GM12872 (cell line): ENCODE data around the gene COPG2.

Experiments
- TF ChIP-seq, protein P1 (sequence below): IDR thresholded peaks from 3 replicates; pipeline ENCODE4 v1.5.1; 2011; ENCODE audit warnings: low read depth, mild to moderate bottlenecking, low read length, moderate library complexity; ENCODE audit not compliant: insufficient read depth

The COPG2 gene

DNA sequence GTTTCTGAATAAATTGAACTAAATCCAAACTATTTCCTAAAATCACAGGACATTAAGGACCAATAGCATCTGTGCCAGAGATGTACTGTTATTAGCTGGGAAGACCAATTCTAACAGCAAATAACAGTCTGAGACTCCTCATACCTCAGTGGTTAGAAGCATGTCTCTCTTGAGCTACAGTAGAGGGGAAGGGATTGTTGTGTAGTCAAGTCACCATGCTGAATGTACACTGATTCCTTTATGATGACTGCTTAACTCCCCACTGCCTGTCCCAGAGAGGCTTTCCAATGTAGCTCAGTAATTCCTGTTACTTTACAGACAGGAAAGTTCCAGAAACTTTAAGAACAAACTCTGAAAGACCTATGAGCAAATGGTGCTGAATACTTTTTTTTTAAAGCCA, 162.8 kb downstream of the COPG2 start:
- TF ChIP-seq, protein P1, sequence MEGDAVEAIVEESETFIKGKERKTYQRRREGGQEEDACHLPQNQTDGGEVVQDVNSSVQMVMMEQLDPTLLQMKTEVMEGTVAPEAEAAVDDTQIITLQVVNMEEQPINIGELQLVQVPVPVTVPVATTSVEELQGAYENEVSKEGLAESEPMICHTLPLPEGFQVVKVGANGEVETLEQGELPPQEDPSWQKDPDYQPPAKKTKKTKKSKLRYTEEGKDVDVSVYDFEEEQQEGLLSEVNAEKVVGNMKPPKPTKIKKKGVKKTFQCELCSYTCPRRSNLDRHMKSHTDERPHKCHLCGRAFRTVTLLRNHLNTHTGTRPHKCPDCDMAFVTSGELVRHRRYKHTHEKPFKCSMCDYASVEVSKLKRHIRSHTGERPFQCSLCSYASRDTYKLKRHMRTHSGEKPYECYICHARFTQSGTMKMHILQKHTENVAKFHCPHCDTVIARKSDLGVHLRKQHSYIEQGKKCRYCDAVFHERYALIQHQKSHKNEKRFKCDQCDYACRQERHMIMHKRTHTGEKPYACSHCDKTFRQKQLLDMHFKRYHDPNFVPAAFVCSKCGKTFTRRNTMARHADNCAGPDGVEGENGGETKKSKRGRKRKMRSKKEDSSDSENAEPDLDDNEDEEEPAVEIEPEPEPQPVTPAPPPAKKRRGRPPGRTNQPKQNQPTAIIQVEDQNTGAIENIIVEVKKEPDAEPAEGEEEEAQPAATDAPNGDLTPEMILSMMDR = no peak

- TF ChIP-seq, protein P1 = no peak
These were observed 167.6 kb downstream of the COPG2 start for GRCh38 chr7:130500910-130501309.

DNA sequence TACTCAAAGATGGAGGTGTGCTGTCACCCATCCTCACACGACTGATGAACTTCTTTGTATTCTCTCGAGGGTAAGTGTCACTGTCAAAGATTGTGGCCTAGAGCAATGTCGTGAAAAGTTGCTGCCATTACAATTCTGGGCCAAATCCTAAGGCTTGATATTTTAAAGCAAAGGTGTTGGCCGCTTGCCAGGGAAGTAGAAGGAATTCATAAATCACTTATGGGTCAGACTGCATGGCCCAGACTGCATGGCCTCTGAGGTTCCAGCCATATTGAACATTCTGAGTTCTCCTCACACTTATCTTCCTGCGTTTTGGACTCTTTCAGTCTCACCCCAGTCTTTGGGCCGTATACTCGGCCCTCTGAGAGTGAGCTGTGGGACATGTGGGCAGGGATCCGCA, 168.1 kb downstream of the COPG2 start:
- TF ChIP-seq, protein P1 = no peak

DNA sequence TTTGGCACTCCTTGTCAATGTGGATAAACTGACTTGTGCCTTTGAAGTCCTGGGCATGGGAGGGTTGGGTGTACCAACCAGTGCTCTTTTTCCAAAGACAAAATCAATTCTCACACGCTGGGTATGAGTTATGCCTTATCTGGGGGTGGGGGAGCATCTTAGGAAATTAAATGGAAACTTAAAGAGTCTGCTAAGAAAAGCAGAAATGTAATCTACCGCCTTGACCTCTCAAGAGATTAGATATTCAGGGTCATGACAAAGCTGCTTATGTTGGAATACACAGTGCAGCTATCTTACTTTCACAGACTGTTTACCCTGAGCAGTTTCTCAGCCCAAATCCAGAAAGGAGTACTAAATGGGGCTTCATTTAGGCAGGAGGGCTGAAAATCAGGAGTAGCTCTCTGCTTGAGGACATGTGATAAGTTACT, 174.1 kb downstream of the COPG2 start:
- TF ChIP-seq, protein P1 = no peak

DNA sequence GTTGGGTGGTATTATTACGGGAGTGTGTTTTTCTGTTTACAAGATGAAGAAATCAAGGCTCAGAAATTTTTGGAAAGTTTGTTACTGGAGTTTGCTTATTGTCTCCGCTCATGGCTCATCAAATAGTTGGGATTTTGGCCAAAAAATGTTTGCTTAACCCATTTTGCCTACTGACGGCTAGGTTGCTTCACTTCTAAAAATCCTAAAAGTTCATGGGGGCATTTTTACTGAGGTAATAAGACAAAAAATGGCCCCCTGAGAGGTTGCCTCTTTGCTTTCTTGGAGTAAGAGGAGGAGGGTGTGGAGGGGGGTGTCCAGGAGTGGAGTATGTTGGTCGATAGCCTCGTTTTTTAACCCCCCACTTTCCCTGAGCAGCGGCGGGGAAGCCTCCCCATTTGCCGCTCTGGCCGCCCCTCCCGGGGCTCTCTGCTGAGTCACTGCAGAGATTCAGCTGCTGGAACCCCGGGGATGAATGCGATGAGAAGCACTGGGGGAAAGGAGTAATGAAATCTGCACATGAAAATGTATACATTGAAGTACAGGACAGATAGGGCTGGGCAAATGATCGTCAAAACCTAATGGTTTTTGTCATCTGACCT, 175.2 kb downstream of the COPG2 start:
- TF ChIP-seq, protein P1 = no peak

DNA sequence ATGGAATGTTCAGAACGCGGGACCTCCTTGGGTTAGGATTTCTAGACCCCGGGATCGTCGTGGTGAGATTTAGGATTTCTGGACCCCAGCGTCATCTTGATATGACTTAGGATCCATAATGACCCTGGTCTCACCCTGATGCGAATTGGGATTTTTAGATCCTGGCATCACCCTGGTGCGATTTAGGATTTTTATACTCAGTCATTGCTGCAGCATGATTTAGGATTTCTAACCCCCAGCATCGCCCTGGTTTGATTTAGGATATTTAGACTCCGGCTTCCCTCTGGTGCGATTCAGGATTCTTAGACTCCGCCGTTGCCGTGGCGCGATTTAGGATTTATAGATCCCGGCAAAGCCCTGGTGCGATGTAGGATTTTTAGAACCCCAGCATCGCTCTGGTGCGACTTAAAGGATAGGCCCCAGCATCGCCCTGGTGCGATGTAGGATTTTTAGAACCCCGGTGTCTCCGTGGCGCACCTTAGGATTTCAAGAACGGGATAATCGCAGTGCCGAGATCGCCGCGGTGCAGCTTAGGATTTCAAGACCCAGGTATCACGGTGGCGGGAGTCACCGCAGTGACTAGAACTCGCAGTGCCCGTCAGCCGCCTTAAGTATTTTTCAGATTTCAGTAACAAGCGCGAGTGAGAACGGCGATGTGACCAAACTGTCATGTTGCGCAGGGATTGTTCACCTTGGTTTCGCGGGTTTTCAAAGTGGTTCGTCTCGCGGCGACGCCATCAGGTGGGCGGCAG, 175.8 kb downstream of the COPG2 start:
- TF ChIP-seq, protein P1 = no peak

DNA sequence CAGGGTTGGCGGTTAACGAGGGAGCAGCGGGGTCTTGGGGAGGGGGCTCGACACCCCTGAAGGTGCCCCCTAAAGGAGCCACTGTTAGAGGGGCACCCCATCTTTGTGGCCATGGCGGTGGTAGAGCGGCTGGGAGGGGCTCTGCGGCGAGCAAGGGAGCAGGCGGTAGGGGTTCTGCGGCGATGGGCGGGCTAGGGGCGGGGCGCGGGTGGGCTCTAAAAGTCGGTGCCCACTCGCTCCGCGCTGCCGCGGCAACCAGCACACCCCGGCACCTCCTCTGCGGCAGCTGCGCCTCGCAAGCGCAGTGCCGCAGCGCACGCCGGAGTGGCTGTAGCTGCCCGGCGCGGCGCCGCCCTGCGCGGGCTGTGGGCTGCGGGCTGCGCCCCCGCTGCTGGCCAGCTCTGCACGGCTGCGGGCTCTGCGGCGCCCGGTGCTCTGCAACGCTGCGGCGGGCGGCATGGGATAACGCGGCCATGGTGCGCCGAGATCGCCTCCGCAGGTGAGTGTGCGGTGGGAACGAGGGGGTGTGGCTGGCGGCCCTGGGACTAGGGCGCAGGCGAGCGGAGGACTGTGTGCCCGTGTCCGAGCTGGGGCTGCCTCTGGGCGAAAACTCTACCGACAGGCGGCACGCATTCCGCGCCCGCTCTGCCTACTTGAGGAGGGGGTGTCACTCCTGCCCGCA, 176.6 kb downstream of the COPG2 start, which contains the start of gene MEST:
Gene MEST, plus strand, starts transcription at position 245 of the 682 bp plus-strand sequence. Its CDS starts 229 bp downstream, at position 474.
- TF ChIP-seq, protein P1 = no peak
